Right cardiac atrium (tissue), 5 donors: ENCODE results near the gene TSHZ1. TPM values are rescaled to one million over a fixed set of nuclear protein-coding genes. Genes with fewer than 3 reads are reported as not detected.

Experiments used
- ATAC-seq, 2 donors: fragments of 200-7000 bp; cut with Tn5 transposase; one replicate each; pipeline versions ENCODE4 v1.8.0 to v1.9.1; 2020; ENCODE audit warnings: moderate library complexity in 2 of 2, mild to moderate bottlenecking in 1 of 2
- DNase-seq, 3 donors: peaks; one replicate each; pipeline ENCODE4 v3.0.0-alpha.2; 2020
- H3K27ac ChIP-seq: one replicate; pipeline ENCODE4 v1.5.1; 2013; ENCODE audit warnings: mild to moderate bottlenecking, low read length, control low read depth, moderate library complexity
- H3K27me3 ChIP-seq: one replicate; pipeline ENCODE4 v1.6.1; 2013; ENCODE audit not compliant: control insufficient read depth, insufficient read depth
- H3K4me1 ChIP-seq: one replicate; pipeline ENCODE4 v1.6.1; 2013; ENCODE audit warnings: low read length; ENCODE audit not compliant: control insufficient read depth, insufficient read depth
- H3K4me3 ChIP-seq: one replicate; pipeline ENCODE4 v1.5.1; 2013; ENCODE audit warnings: low read length, control low read depth
- H3K9me3 ChIP-seq: one replicate; pipeline ENCODE4 v1.6.1; 2013; ENCODE audit warnings: low read length; ENCODE audit not compliant: control insufficient read depth
- WGBS: extraction: QIAGEN DNeasy Blood & Tissue Kit; methylation state at CpG from one replicate; pipeline ENCODE4 v1.1.7; 2013; 5-methylcytosine and 5-hydroxymethylcytosine counted together
- intact Hi-C, 4 donors: fragments of 100-400 bp; cut with DNase I; formaldehyde crosslinking; loops; one replicate each; pipeline versions ENCODE4 v1.11.0 to v1.14.0; 2022 to 2023
- polyA plus RNA-seq: library from polyadenylated mRNA; stranded (reverse); fragments of 200-250 nt; gene quantifications from one replicate; pipeline ENCODE4 v1.2.3, GENCODE V29; 2013
- total RNA-seq, 4 donors: library from RNA; stranded (reverse); fragmentation: NEBNext Ultra II Directional; extraction: Animal tissue kit (Norgen Biotek cat#: 25700); gene quantifications; one replicate each; pipeline ENCODE4 v1.2.1, GENCODE V29; 2021
- donor health status: healthy with polysubstance abuse.
- donor health status: DM: no; HTN: yes; CAD: no.
- donor health status: DM: no; HTN: no; CAD: no.
- donor health status: DM: no; HTN: yes; CAD: no; lungs with severe emphysema.
- donor health status: DM: yes; HTN: yes; CAD: no.

TSHZ1 gene
- total and polyA plus RNA-seq, 5 donors, result 12.7 to 24.7 (median 19.3) TPM

DNA sequence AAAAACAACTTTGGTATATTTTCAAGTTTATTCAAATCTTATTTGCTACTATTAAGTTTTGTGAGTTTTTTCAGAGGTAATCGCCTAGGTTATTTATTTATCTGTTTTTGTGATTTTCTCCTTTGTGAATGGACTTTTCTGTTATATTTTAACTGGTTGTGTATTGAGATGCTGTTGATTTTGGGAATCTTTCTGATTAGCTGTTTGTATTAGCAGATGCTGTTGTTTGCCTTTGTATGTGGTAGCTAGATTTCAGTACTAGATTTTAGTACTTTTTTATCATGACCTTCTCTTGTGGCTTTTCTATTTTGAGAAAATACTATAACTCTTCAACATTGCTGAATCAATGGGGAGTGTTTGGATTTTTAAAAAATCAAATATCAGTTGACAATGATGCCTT lies 42.4 kb downstream of the TSHZ1 start:
- H3K4me3 ChIP-seq, result no peak overlapping the region
- no peaks in the 10 kb centered on the region for H3K4me1 ChIP-seq

DNA sequence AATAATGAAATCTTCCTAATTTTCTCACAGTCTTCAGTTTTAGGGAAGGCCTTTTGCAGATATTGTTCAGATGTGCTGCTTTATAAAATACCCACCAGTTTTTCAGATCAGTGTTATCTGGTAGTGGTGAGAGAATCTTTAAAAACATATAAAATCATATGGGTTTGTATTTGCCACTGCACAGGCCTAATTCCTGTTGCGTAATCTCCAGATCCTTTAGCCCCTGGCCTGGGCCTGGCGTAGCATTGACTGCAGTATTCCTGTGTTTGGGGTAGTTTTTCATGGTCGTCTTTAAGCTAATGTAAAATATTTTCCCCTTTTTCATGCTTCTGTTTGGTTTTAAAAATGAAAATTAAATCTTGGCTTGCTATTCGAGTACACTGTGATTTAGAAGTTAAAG lies 43.2 kb downstream of the TSHZ1 start:
- Histone ChIP-seq H3K27me3 (no peaks in the 10 kb centered on the region), H3K9me3 (no peaks in the 10 kb centered on the region), H3K4me1 (no peaks in the 10 kb centered on the region), H3K4me3 (no peak overlapping the region), H3K27ac (no peak overlapping the region)
- 68% methylated on average over 4 of the region's 4 CpGs for WGBS
- ATAC-seq (peak; percentile 53 to 63), DNase-seq (no peak)
- intact Hi-C loops, result no loop called here

More for the DNA sequence above, 42.4 kb downstream of the TSHZ1 start:
- no peaks in the 10 kb centered on the region for H3K9me3 ChIP-seq
- intact Hi-C loops, result no loop called here
- H3K27me3 ChIP-seq, result no peaks in the 10 kb centered on the region
- ATAC-seq (no peak), DNase-seq (no peak)
- 95% methylated on average over 1 of the region's 1 CpG for WGBS
- no peak overlapping the region for H3K27ac ChIP-seq

DNA sequence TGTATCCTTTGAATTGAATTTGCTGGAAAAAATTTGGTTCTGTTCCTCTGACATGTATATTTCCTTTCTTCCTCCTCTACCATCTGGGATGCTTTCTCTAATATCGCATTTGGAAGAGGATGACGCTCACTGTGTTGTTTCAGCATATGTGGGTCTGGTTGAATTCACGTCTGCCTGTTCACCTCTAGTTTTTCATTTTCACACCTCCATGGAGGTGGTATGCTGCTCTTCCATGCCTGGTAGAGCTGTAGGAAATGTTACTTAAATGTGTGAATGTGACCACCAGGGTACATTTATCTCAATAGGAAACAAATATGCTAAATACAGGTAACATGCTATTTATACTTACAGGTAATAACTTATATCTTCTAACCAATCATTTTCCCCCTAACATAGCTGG lies 44.5 kb downstream of the TSHZ1 start:
- intact Hi-C loops, result no loop called here
- DNase-seq, result no peak
- Histone ChIP-seq H3K9me3 (no peaks in the 10 kb centered on the region), H3K27me3 (no peaks in the 10 kb centered on the region), H3K4me1 (no peaks in the 10 kb centered on the region), H3K4me3 (no peak overlapping the region), H3K27ac (no peak overlapping the region)
- 89% methylated on average over 3 of the region's 3 CpGs for WGBS
- no peak for ATAC-seq

DNA sequence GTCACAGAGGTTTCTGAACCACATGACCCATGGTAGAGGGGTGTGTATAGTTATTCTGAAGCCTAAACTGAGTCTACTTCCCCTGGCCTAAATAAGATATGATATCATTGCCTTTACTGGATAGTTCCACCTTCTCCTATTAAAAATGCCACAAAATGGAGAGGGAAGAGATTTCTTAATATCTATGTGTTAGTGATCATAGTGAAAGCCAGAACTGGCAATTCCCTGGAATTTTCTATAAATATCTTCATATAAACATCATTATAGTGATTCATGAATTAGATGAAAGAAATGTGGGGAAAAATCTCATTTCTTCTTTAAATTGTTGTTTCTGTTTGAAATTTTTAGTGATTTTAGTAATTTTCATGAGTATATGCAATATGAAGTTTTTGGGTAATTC lies 45.8 kb downstream of the TSHZ1 start:
- Histone ChIP-seq H3K9me3 (no peaks in the 10 kb centered on the region), H3K4me1 (peaks cover 4% of the 10 kb centered on the region), H3K4me3 (no peak overlapping the region), H3K27ac (no peak overlapping the region), H3K27me3 (no peaks in the 10 kb centered on the region)
- ATAC-seq, result peak in 1 of 2 donors; percentile 48
- DNase-seq, result no peak
- intact Hi-C loops, result no loop called here

DNA sequence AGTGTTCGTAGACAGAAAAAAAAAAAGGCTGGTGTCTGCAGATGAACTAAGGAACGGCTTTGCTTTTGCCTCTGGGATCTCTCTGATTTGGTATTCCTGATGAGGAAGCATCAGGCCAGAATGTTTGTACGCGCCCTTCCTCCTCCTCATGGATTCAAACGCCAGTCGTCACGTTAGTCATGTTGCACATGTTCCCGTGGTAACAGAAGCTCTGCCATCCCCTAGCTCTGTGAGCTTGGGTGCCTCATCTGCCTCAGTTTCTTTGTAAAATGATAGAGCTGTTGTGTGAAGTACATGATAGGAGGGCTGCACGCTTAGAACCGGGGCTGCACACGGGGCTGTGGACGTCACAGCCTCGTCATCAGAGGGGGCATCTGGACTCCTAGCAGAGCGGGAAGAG lies 47.0 kb downstream of the TSHZ1 start:
- DNase-seq (no peak), ATAC-seq (no peak)
- 83% methylated on average over 14 of the region's 14 CpGs for WGBS
- Histone ChIP-seq H3K27ac (no peak overlapping the region), H3K9me3 (no peaks in the 10 kb centered on the region), H3K4me1 (peaks cover 4% of the 10 kb centered on the region), H3K4me3 (no peak overlapping the region), H3K27me3 (no peaks in the 10 kb centered on the region)
- intact Hi-C loops, result no loop called here

DNA sequence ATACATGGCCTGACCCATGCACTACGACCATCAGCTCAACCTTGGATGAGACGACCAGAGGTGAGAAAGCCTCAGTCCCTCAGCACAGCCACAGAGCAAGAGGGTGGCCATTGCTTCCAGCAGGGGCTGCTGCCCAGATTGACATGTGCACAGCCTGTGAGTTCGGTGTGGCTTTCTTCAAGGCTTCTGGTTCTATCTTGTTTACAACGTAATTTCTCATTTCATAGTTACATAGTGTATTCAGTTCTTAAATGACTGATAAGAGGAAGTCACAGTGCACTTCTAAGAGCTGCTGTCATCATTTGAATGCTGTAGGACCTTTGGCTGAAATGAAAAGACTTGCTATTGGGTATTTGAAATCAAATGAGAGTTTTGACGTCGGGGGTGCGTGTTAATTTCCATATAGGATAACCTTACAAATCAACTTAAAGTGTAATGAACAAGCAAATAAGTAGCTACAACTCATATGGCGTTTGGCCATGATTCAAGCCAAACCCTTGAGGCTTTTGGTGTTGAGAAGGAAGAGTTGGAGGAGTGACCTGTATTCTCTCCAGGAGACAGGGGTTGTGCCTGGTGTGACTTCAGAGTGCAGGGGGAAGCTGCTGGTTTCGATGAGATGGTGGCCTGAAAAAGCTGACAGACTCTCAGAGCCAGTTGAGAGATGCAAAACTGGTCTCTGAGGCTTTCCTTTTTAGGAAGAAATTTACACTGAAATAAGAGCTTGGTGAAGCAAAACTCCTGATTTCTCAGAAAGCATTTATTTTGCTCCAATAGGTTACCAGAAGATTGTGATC lies 51.0 kb downstream of the TSHZ1 start:
- H3K27ac ChIP-seq, result no peak overlapping the region

DNA sequence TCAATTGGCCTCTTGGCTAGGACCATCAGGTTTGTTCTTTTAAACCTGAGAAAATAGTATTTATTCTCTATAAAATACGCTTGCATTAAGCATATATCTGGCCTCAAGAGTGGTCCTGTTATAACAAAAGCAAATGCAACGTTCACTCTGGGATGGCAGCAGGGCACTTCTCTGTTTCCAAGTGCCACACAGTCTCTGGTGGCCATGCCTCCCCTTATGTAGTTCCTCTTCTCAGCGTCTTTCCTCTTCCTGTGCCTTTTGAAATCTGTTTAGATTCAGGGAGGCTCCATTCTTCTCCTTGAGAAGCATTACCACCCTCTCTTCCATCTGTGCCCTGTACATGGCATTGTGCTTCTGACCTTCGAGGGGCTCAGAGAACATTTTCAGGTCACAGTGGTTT lies 51.9 kb downstream of the TSHZ1 start:
- no peak for ATAC-seq
- H3K4me1 ChIP-seq, result peaks cover 4% of the 10 kb centered on the region
- no peak for DNase-seq

More for the DNA sequence above, 51.0 kb downstream of the TSHZ1 start:
- WGBS, result 77% methylated on average over 9 of the region's 9 CpGs
- no peak overlapping the region for H3K4me3 ChIP-seq
- ATAC-seq (no peak), DNase-seq (no peak)
- H3K27me3 ChIP-seq, result no peaks in the 10 kb centered on the region
- H3K4me1 ChIP-seq, result peaks cover 4% of the 10 kb centered on the region
- intact Hi-C loops, result no loop called here
- no peaks in the 10 kb centered on the region for H3K9me3 ChIP-seq

DNA sequence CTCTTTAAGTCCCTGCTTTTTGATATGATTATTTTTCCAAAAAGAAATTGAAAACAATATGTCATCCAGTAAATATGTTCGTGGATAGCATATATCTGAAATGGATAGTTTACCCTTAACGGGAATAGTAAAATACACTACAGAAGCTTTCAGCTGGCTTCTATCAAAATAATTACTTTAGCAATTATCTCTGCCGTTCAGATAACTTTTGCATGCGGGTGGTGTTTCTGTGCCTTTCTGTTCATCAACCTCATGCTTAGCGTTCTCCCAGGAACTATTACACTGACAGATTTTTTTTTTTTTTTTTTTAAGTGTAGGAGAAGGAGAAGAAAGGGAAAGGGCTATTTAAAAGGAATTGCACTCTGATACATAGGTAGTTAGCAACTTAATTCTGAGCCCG lies 53.6 kb downstream of the TSHZ1 start:
- Histone ChIP-seq H3K4me1 (peaks cover 4% of the 10 kb centered on the region), H3K27me3 (no peaks in the 10 kb centered on the region), H3K4me3 (no peak overlapping the region), H3K9me3 (no peaks in the 10 kb centered on the region), H3K27ac (no peak overlapping the region)
- ATAC-seq (no peak), DNase-seq (no peak)
- intact Hi-C loops, result no loop called here
- 41% methylated on average over 6 of the region's 6 CpGs for WGBS

More for the DNA sequence above, 51.9 kb downstream of the TSHZ1 start:
- intact Hi-C loops, result no loop called here
- no peak overlapping the region for H3K27ac ChIP-seq
- no peaks in the 10 kb centered on the region for H3K9me3 ChIP-seq
- WGBS, result 91% methylated on average over 4 of the region's 4 CpGs
- no peaks in the 10 kb centered on the region for H3K27me3 ChIP-seq
- no peak overlapping the region for H3K4me3 ChIP-seq

DNA sequence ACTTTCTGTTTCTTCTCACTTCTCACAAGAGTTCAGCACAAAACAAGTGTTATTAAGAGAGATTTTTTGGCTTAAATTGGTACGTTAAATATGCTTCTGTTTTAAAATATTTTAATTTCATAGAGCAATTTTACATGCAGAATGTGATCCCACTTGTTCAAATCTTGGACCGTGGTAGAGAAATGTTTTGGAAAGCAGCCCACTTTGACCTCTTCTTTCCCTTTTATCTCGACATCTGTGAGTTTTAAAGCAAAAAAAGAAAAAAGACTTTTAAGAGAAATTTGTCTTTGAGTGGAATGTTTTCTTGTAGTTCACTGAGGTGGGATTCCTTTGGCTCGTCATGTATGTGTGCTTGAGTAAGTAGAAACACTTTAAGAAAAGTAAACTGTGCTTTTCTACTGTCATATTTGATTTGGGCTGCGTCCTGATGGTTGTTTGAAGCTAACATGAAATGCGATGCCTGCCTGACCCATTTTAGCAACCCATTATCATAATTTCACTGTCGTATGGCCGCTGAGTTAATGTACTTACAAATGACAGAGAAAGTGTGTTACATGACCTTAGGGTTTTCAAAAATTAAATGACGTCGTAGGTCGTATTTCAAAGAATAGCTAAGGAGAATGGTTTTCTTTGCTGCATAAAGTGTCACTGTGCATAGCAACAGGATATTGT lies 54.5 kb downstream of the TSHZ1 start:
- H3K4me1 ChIP-seq, result peaks cover 4% of the 10 kb centered on the region
- H3K4me3 ChIP-seq, result no peak overlapping the region
- ATAC-seq, result no peak
- WGBS, result 64% methylated on average over 11 of the region's 11 CpGs
- H3K27me3 ChIP-seq, result no peaks in the 10 kb centered on the region
- intact Hi-C loops, result no loop called here
- H3K9me3 ChIP-seq, result no peaks in the 10 kb centered on the region
- no peak for DNase-seq
- H3K27ac ChIP-seq, result no peak overlapping the region

DNA sequence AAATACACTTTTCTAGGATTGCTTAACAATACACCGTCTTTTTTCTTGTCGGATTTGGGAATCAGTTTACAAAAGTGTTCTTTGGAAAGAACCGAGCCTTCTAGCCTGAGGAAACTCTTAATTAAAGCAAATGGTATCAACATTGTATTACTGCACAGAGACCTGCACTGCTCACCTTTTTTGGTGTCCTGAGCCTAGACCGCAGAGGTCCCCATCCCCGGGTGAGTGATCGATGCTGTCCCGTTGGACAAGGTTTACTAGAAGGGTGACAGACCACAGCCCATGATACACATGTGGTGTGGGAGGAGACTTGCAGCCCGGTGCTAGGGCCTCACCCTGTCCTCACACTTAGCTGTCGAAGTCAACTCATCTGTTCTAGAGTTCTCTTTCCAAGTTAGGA lies 55.3 kb downstream of the TSHZ1 start:
- Histone ChIP-seq H3K27me3 (no peaks in the 10 kb centered on the region), H3K27ac (no peak overlapping the region), H3K9me3 (no peaks in the 10 kb centered on the region), H3K4me1 (peaks cover 2% of the 10 kb centered on the region), H3K4me3 (no peak overlapping the region)
- intact Hi-C loops, result no loop called here
- ATAC-seq (no peak), DNase-seq (no peak)
- WGBS, result 77% methylated on average over 9 of the region's 9 CpGs

DNA sequence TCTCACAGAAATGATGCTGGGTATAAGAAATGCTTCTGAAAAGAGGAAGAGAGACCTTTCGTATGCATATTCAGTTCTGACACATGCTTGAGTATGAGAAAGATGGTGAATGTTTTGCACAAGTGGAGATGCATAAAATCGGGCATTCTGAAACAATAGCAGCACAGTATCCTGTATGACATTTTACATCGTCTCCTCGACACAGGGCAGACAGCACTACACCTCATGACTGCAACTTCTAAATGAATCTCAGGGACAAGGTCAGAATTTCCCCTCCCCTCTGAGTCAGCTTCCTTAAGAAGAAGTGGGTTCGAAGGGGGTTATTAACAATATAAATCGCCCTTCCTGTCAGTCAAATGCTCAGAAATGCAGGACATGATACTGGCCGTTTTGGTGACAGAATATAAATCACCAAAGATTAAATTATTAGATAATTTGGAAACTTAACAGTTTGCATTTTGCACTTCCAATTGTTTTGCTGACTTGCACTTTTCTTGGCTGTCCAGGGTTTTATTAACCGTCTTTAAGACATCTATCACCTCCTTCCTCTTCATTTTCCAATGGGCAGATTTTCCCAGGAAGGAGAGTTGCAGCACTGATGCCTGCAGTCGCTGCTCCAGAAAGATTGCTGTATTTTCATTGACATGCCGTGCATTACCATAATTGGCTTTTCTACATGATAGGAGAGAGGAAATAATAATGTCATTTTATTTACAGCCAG lies 57.2 kb downstream of the TSHZ1 start:
- DNase-seq, result no peak
- no peaks in the 10 kb centered on the region for H3K27me3 ChIP-seq
- no peak overlapping the region for H3K27ac ChIP-seq
- H3K9me3 ChIP-seq, result no peaks in the 10 kb centered on the region
- WGBS, result 66% methylated on average over 10 of the region's 10 CpGs
- no peak overlapping the region for H3K4me3 ChIP-seq
- intact Hi-C loops, result no loop called here
- H3K4me1 ChIP-seq, result no peaks in the 10 kb centered on the region
- no peak for ATAC-seq
